Esophagus muscularis mucosa (tissue), 4 donors: ENCODE measurements around the gene CTNNA3. TPM values are rescaled to one million over a fixed set of nuclear protein-coding genes. Genes with fewer than 3 reads are reported as not detected.

Experiments used
- DNase-seq: peaks from one replicate; pipeline ENCODE4 v3.0.0-alpha.2; 2017; ENCODE audit errors: extremely low spot score
- H3K27ac ChIP-seq, 4 donors: fragments of 200-600 bp; sonication (generic); replicated peaks in 1 of 4; 1 replicate in 3 of 4; 2 replicates in 1 of 4; pipeline ENCODE4 v1.5.1; 2016 to 2019; ENCODE audit warnings: mild to moderate bottlenecking in 1 of 4
- H3K27me3 ChIP-seq, 4 donors: fragments of 200-600 bp; sonication (generic); one replicate each; pipeline versions ENCODE4 v1.5.1 to v1.6.0; 2016 to 2019
- H3K36me3 ChIP-seq, 4 donors: fragments of 200-600 bp; sonication (generic); one replicate each; pipeline ENCODE4 v1.5.1; 2016 to 2019
- H3K4me1 ChIP-seq, 4 donors: fragments of 200-600 bp; sonication (generic); one replicate each; pipeline ENCODE4 v1.5.1; 2016 to 2019
- H3K4me3 ChIP-seq, 4 donors: fragments of 200-600 bp; sonication (generic); 1 replicate in 2 of 4; 2 replicates in 2 of 4; pipeline ENCODE4 v1.5.1; 2016 to 2019; ENCODE audit warnings: mild to moderate bottlenecking in 4 of 4, moderate library complexity in 1 of 4
- H3K9me3 ChIP-seq, 4 donors: fragments of 200-600 bp; sonication (generic); 1 replicate in 3 of 4; 2 replicates in 1 of 4; pipeline ENCODE4 v1.5.1; 2016 to 2019
- CTCF ChIP-seq, 3 experiments: fragments of 200-600 bp in 2 of 3; fragments of 450-650 bp in 1 of 3; sonication (generic) in 2 of 3; IDR thresholded peaks; one replicate each; pipeline ENCODE4 v1.5.1; 2017 to 2019; ENCODE audit warnings: antibody characterized with exemption in 3 of 3, mild to moderate bottlenecking in 2 of 3, moderate library complexity in 1 of 3
- EP300 ChIP-seq: sonication (generic); formaldehyde crosslinking; IDR thresholded peaks from one replicate; pipeline ENCODE4 v1.6.1; 2017; ENCODE audit warnings: antibody characterized with exemption
- POLR2A ChIP-seq: fragments of 450-650 bp; IDR thresholded peaks from one replicate; pipeline ENCODE4 v1.6.1; 2017; ENCODE audit warnings: antibody characterized with exemption, moderate library complexity, mild to moderate bottlenecking, low read depth
- POLR2AphosphoS5 ChIP-seq, 2 donors: sonication (generic); formaldehyde crosslinking; IDR thresholded peaks; one replicate each; pipeline ENCODE4 v1.6.1; 2017; ENCODE audit warnings: antibody characterized with exemption in 2 of 2
- WGBS: methylation state at CpG from one replicate; pipeline ENCODE4 v1.1.5; 2018; 5-methylcytosine and 5-hydroxymethylcytosine counted together
- intact Hi-C: fragments of 100-400 bp; cut with DNase I; formaldehyde crosslinking; loops from one replicate; pipeline ENCODE4 v1.15.1; 2023
- total RNA-seq, 4 donors: library from RNA; depleted of rRNA; stranded (reverse); fragments of >200 nt; gene quantifications; one replicate each; pipeline versions ENCODE4 v1.1.0 to v1.2.1, GENCODE V29; 2016

The CTNNA3 gene
- total RNA-seq, 4 donors from 2014 or later = 5.1 to 27.8 (median 17.6) TPM

- Histone ChIP-seq H3K4me3 (no peak overlapping the region), H3K27me3 (no peaks in the 10 kb centered on the region), H3K27ac (no peak overlapping the region), H3K4me1 (peaks cover 0 to 8% (median 3%) of the 10 kb centered on the region in 4 donors), H3K9me3 (no peaks in the 10 kb centered on the region), H3K36me3 (no peaks in the 10 kb centered on the region)
- no peak for DNase-seq
- intact Hi-C loops = no loop called here
- TF ChIP-seq EP300 (no peak), POLR2AphosphoS5 (IDR thresholded peaks at IDR 0.05) (no peak), CTCF (IDR thresholded peaks at IDR 0.05) (no peak), POLR2A (no peak)
- 84% methylated on average over 3 of the region's 3 CpGs for WGBS
These were observed 1377.2 kb downstream of the CTNNA3 start for GRCh38 chr10:66318761-66319160.

DNA sequence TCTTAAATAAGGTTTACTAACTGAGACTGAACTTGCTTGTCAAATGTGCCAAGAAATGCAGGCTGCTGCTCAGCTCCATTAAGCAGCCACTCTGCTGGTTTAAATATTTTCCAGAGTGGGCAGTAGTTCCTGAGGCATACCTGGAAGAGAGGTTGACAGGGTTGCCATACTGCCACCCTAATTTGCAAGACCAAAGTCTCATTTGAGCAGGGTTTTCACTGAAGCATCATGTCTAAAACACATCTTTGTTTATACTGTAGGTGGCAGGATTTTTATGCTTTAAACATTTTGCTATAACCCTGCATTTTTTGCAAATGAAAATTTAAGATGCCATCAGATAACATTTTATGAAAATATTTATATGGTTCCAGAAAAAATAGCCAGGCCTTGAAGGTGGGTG, 1388.2 kb downstream of the CTNNA3 start:
- H3K4me3 ChIP-seq = no peak overlapping the region
- no peaks in the 10 kb centered on the region for H3K4me1 ChIP-seq
- no peak for DNase-seq
- H3K9me3 ChIP-seq = no peaks in the 10 kb centered on the region
- H3K27ac ChIP-seq = no peak overlapping the region
- no peaks in the 10 kb centered on the region for H3K36me3 ChIP-seq
- intact Hi-C loops = no loop called here
- TF ChIP-seq EP300 = no peak
- no peak for TF ChIP-seq POLR2A
- TF ChIP-seq POLR2AphosphoS5 (IDR thresholded peaks at IDR 0.05) = no peak
- TF ChIP-seq CTCF (IDR thresholded peaks at IDR 0.05) = no peak
- no peaks in the 10 kb centered on the region for H3K27me3 ChIP-seq

DNA sequence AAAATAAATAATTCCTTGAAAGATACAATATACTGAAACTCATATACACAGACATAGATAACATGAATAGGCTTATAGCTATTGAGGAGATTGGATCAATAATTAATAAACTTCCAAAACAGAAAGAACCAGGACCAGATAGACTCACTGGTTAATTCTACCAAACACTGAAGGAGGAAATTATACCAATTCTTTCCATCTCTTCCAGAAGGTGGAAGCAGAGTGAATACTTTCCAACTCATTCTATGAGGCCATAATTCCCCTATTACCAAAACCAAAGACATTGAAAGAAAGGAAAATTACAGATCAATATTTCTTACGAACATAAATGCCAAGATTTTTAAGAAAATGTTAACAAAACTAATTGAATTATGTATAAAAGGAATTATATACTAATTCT, 1394.9 kb downstream of the CTNNA3 start:
- intact Hi-C loops = no loop called here
- Histone ChIP-seq H3K27ac (no peak overlapping the region), H3K4me1 (no peaks in the 10 kb centered on the region), H3K9me3 (no peaks in the 10 kb centered on the region), H3K36me3 (no peaks in the 10 kb centered on the region), H3K4me3 (no peak overlapping the region), H3K27me3 (no peaks in the 10 kb centered on the region)
- DNase-seq = no peak
- 82% methylated on average over 1 of the region's 1 CpG for WGBS
- TF ChIP-seq POLR2AphosphoS5 (IDR thresholded peaks at IDR 0.05) = no peak

GRCh38 chr10:66295602-66296001, 1400.4 kb downstream of the CTNNA3 start:
- Histone ChIP-seq H3K36me3 (no peaks in the 10 kb centered on the region), H3K4me3 (no peak overlapping the region), H3K27me3 (no peaks in the 10 kb centered on the region), H3K9me3 (no peaks in the 10 kb centered on the region), H3K27ac (no peak overlapping the region), H3K4me1 (no peaks in the 10 kb centered on the region)
- TF ChIP-seq POLR2AphosphoS5 (IDR thresholded peaks at IDR 0.05) (no peak), POLR2A (no peak), CTCF (IDR thresholded peaks at IDR 0.05) (no peak), EP300 (no peak)
- 58% methylated on average over 3 of the region's 3 CpGs for WGBS
- DNase-seq = no peak
- intact Hi-C loops = no loop called here

GRCh38 chr10:66294538-66294937, 1401.5 kb downstream of the CTNNA3 start:
- 79% methylated on average over 3 of the region's 3 CpGs for WGBS
- Histone ChIP-seq H3K9me3 (no peaks in the 10 kb centered on the region), H3K27me3 (no peaks in the 10 kb centered on the region), H3K4me1 (no peaks in the 10 kb centered on the region), H3K4me3 (no peak overlapping the region), H3K36me3 (no peaks in the 10 kb centered on the region), H3K27ac (no peak overlapping the region)
- intact Hi-C loops = no loop called here
- no peak for DNase-seq
- TF ChIP-seq EP300 (no peak), POLR2AphosphoS5 (IDR thresholded peaks at IDR 0.05) (no peak), POLR2A (no peak), CTCF (IDR thresholded peaks at IDR 0.05) (no peak)
